GM12872 (cell line): ENCODE results near the gene TREML1.

Source experiments
- TF ChIP-seq, protein P1 (sequence below): IDR thresholded peaks from 3 replicates; pipeline ENCODE4 v1.5.1; 2011; ENCODE audit warnings: low read depth, mild to moderate bottlenecking, low read length, moderate library complexity; ENCODE audit not compliant: insufficient read depth

TREML1 gene

DNA sequence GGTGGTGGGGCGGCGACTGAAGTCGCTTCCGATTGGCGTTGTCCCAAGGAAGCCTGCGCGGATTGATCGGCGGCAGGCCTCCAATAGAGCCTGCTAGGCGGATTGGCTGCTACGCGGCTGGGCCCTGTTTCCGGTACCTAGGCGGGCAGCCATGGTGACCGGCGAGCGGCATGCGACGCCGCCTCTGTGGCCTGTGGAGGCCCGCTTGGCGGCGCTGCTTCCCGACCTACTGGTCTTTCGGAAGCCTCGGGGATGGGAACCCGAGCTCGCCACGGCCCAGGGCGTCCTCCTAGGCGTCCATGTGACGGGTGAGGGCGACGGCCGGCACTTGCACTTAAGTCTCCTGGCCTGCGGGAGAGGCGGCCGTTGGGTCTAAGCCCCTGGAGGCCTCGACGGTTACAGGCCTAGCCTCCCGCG is 53.3 kb downstream of the TREML1 start:
- TF ChIP-seq, protein P1, sequence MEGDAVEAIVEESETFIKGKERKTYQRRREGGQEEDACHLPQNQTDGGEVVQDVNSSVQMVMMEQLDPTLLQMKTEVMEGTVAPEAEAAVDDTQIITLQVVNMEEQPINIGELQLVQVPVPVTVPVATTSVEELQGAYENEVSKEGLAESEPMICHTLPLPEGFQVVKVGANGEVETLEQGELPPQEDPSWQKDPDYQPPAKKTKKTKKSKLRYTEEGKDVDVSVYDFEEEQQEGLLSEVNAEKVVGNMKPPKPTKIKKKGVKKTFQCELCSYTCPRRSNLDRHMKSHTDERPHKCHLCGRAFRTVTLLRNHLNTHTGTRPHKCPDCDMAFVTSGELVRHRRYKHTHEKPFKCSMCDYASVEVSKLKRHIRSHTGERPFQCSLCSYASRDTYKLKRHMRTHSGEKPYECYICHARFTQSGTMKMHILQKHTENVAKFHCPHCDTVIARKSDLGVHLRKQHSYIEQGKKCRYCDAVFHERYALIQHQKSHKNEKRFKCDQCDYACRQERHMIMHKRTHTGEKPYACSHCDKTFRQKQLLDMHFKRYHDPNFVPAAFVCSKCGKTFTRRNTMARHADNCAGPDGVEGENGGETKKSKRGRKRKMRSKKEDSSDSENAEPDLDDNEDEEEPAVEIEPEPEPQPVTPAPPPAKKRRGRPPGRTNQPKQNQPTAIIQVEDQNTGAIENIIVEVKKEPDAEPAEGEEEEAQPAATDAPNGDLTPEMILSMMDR = no peak
